HT-29 (cell line): ENCODE measurements around the gene INPP5F. TPM values are rescaled to one million over a fixed set of nuclear protein-coding genes. Genes with fewer than 3 reads are reported as not detected.

Source experiments
- DNase-seq: peaks from one replicate; pipeline ENCODE4 v3.0.0-alpha.2; 2015; ENCODE audit warnings: low spot score
- total RNA-seq: library from RNA; depleted of rRNA; stranded (reverse); fragments of >200 nt; shearing (Covaris generic); gene quantifications from 2 replicates; pipeline ENCODE4 v1.2.3, GENCODE V29; 2014; rRNA removed

INPP5F gene, protein sequence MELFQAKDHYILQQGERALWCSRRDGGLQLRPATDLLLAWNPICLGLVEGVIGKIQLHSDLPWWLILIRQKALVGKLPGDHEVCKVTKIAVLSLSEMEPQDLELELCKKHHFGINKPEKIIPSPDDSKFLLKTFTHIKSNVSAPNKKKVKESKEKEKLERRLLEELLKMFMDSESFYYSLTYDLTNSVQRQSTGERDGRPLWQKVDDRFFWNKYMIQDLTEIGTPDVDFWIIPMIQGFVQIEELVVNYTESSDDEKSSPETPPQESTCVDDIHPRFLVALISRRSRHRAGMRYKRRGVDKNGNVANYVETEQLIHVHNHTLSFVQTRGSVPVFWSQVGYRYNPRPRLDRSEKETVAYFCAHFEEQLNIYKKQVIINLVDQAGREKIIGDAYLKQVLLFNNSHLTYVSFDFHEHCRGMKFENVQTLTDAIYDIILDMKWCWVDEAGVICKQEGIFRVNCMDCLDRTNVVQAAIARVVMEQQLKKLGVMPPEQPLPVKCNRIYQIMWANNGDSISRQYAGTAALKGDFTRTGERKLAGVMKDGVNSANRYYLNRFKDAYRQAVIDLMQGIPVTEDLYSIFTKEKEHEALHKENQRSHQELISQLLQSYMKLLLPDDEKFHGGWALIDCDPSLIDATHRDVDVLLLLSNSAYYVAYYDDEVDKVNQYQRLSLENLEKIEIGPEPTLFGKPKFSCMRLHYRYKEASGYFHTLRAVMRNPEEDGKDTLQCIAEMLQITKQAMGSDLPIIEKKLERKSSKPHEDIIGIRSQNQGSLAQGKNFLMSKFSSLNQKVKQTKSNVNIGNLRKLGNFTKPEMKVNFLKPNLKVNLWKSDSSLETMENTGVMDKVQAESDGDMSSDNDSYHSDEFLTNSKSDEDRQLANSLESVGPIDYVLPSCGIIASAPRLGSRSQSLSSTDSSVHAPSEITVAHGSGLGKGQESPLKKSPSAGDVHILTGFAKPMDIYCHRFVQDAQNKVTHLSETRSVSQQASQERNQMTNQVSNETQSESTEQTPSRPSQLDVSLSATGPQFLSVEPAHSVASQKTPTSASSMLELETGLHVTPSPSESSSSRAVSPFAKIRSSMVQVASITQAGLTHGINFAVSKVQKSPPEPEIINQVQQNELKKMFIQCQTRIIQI
- total RNA-seq, result 5.6 and 5.8 TPM in 2 replicates

- peak; percentile 98 for DNase-seq
Observed at GRCh38 chr10:119725828-119726675, at the start of gene INPP5F. Gene INPP5F, plus strand, starts transcription at chr10:119726050. Its CDS starts 213 bp downstream, at chr10:119726263.

DNA sequence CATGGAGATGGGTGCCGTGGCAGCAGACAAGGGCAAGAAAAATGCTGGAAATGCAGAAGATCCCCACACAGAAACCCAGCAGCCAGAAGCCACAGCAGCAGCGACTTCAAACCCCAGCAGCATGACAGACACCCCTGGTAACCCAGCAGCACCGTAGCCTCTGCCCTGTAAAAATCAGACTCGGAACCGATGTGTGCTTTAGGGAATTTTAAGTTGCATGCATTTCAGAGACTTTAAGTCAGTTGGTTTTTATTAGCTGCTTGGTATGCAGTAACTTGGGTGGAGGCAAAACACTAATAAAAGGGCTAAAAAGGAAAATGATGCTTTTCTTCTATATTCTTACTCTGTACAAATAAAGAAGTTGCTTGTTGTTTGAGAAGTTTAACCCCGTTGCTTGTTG lies 48.7 kb upstream of the INPP5F start:
- no peak for DNase-seq

DNA sequence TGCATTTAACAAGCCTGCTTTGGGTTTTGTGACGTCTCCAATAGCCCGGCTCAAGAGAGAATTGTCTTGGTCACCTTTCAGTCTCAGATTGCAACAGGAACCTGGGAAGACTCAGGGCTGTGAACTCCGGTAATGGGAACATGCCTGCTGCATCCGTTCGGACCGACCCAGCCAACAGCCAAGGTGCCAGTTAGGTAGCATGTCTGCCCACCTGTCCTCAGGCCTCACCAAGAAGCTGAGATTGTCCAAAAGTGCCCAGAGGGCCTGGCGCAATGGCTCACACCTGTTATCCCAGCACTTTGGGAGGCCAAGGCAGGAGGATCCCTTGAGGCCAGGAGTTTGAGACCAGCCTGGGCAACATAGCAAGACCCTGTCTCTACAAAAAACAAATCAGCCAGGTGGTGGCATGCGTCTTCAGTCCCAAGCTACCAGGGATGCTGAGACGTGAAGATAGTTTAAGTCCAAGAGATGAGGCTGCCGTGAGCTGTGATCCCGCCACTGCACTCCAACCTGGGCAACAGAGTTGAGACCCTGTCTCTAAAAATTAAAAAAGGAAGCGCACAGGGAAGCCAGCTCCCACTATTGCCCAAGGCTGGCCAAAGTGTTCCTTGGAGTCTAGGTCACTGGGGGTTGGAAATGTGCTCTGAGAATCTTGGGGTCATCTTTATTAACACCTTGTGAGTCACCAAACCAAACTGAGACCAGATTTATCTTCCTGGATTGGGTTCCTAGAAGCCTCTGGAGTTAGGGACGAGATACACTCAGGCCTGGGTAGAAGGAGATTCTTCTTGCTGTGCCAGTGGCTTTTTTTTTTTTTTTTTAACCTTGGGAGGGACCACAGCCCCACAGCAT lies 47.7 kb upstream of the INPP5F start:
- no peak for DNase-seq

DNA sequence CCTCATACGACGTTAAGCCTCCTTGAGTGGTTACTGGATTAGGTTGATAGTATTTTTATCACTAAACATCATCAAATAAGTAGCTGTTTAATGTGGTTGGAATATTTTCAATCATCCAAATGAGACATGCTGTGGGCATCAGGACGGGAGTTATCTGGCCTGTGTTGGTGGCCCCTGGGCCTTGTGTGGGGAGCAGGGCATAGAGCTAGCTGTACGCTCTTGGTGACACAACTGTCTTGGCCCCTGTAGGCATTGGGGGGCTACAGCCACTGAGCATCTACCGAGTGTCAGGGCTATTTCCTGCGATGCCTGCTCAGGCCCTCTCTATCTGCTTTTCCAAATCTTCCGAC lies 46.4 kb upstream of the INPP5F start:
- no peak for DNase-seq

GRCh38 chr10:119680050-119680449 lies 45.8 kb upstream of the INPP5F start:
- no peak for DNase-seq

DNA sequence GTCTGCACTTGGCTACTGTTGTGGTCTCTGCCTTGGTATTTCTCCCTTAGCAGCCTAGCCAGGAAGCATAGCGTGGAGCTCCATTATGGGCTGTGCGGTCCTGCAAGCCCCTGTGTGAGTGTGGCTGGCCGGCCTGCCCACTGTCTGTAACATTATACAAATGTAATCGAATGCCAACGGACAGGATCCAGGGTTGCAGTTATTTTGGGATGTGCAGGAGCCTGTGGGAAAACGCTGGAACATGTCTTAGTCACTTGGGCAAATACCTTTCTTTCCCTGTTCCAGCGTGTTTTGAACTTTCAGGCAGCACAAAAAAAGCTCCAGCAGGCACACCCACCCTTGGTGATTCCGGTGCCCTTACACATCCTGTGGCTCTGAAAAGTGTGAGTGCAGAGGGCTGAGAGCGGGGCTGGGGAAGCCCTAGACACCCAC lies 45.2 kb upstream of the INPP5F start:
- no peak for DNase-seq

- DNase-seq, result peak; percentile 71
Observed at GRCh38 chr10:119686465-119687191, 39.2 kb upstream of the INPP5F start.

GRCh38 chr10:119687192-119688032 lies 38.4 kb upstream of the INPP5F start:
- DNase-seq, result no peak

- no peak for DNase-seq
Observed at GRCh38 chr10:119688033-119688508, 37.8 kb upstream of the INPP5F start.

- no peak for DNase-seq
Observed at GRCh38 chr10:119689016-119689580, 36.8 kb upstream of the INPP5F start.

DNA sequence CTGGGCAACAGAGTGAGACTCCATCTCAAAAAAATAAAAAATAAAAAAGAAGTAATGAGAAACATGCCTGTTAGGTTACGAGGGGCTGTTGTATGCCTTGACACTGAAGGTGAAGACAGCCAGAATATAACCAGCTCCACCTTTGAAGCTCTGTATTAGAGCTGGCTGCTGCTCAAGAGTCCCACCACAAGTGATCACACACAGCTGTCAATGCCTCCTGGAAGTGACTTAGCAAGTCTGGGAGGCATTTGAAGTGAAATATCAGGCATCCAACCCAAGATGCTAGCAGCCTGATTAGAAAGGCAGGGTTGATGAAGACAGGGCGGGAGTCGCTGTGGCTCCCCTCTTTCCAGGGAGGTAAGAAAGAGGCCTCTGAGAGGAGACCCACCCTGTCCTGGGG lies 34.1 kb upstream of the INPP5F start:
- no peak for DNase-seq

- no peak for DNase-seq
Observed at GRCh38 chr10:119693262-119693957, 32.4 kb upstream of the INPP5F start.

GRCh38 chr10:119694608-119695007 lies 31.2 kb upstream of the INPP5F start:
- no peak for DNase-seq

- DNase-seq, result no peak
Observed at GRCh38 chr10:119700321-119700954, 25.4 kb upstream of the INPP5F start.

GRCh38 chr10:119701861-119702260 lies 24.0 kb upstream of the INPP5F start:
- DNase-seq, result no peak

- DNase-seq, result no peak
Observed at GRCh38 chr10:119702583-119702982, 23.3 kb upstream of the INPP5F start.
